HG03460 (cell line): ENCODE data around the gene ANKRD7.
A peak's percentile ranks its signal among the peaks of the same experiment; 100 is the strongest.
"Not testable (repeated sequence)": the region's sequence is repeated elsewhere in the genome, so short reads cannot be mapped to it uniquely, and the experiment has no call there.

Experiments
- ATAC-seq: cut with Tn5 transposase; IDR thresholded peaks from one replicate; pipeline ENCODE4 v1.9.1; 2021; ENCODE audit not compliant: unreplicated experiment

The ANKRD7 gene

GRCh38 chr7:118232837-118233236, 8.3 kb downstream of the ANKRD7 start:
- ATAC-seq = no peak

GRCh38 chr7:118233799-118234198, 9.3 kb downstream of the ANKRD7 start:
- ATAC-seq = no peak

DNA sequence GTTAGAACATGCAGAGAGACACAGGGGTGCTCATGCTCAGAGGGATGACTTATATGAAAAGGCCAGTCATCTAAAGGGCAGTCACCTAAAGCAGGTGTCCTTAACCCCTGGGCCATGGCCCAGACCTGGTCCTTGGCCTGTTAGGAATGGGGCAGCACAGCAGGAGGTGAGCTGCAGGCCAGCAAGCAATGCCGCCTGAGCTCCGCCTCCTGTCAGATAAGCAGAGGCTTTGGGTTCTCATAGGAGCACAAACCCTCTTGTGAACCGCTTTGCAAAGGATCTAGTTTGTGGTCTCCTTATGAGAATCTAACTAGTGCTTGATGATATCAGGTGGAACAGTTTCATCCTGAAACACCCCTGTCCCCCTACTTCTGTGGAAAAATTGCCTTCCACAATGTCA, 14.5 kb downstream of the ANKRD7 start:
- no peak for ATAC-seq

DNA sequence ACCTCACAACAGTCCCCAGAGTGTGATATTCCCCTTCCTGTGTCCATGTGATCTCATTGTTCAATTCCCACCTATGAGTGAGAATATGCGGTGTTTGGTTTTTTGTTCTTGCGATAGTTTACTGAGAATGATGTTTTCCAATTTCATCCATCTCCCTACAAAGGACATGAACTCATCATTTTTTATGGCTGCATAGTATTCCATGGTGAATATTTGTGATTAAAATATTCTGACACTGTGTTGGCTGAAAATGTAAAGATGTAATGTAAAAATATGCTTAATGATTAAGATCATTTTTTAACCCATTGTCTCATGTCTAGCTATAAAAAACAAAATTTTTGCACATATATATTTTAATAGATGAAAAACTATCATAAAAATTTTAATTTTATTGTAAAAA, 15.8 kb downstream of the ANKRD7 start:
- not testable (repeated sequence) for ATAC-seq

- ATAC-seq = no peak
These were observed 19.2 kb downstream of the ANKRD7 start for GRCh38 chr7:118243695-118244094.

DNA sequence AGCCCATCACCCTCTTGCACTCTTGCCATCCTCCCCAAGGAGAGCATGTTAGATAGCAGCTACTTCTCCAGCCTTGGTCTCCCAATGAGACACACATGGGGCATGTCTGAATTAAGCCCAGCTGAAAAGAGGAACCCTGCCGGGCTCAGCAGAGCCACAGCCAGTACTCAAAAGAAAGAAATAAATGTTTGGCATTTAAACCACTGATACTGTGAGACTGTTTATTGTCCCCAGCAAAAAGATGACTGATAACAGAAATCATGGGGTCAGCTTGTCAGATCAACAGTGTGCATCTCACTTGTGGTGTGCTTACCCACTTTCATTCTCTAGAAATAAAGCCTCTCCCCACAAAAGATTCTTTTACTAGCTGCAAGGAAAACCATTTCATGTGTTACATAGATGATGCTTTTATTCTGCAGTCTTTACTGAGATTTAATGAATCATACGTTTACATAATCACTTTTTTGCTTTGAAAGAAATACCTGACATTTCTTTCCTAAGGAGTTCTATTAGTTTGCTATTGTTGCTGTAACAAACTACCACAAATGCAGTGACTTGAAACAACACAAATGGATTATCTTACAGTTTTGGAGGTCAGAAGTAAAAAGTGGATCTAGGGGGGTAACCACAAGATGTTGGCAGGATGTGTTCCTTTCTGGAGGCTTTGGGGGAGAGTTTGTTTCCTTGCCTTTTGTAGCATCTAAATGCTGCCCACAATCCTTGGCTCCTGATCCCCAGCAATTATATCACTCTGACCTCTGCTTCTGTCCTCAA, 20.9 kb downstream of the ANKRD7 start:
- peak; percentile 69 for ATAC-seq

- ATAC-seq = no peak
These were observed 26.5 kb downstream of the ANKRD7 start for GRCh38 chr7:118250860-118251494.

DNA sequence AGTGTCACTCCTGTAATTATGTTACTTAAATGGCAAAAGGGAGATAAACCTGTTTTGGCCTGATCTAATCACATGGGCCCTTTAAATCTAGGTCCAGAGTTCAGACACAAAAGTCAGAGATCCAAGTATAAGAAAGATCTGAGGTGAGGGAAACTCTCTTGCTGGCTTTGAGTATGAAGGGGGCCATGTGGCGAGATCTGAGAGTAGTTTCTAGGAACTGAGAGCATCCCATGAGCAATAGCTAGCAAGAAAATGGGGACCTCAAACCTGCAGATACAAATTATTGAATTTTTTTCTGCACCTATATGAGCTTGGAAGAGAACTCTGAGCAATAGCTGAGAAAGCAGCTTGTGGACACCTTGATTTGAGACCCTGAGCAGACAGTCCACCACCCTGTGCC, 27.6 kb downstream of the ANKRD7 start:
- no peak for ATAC-seq

DNA sequence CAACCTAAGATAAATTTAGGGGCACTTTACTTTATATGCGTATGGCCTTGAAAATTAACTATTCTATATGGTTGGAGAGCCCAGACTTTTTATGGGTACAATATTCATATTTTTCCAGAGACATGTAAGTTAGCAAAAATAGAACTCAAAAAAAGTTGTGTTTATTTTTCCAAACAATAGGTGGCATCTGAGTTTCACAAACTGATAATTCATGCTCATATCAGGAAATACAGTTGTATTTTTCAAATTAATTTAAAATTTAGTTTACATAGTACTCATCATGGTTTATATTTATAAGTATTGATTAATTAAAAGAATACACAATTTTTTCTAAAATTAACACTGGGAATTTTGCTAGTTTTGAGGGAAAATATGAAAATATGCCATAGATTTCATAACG, 34.6 kb downstream of the ANKRD7 start:
- no peak for ATAC-seq

DNA sequence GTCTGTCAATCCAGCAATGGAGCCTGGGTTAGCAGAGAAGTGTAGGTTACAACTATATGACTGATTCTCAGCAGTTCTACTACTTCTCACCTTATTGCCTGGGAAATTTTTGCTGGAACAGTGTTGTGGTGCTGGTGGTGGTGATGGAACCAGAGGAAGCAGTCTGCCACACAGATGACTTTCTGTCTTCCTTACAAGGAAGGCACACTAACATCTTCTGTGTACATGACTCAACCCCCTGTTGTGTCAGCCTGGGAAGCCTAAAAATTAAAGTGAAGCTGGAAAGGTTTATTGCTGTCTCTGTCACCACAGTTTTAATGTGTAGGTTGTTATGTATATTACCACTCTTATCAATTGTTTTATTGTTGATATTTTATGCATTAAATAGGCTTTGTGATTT, 40.3 kb downstream of the ANKRD7 start:
- no peak for ATAC-seq

- ATAC-seq = no peak
These were observed 56.0 kb downstream of the ANKRD7 start for GRCh38 chr7:118280319-118281012.

GRCh38 chr7:118281196-118281595, 56.7 kb downstream of the ANKRD7 start:
- ATAC-seq = no peak

DNA sequence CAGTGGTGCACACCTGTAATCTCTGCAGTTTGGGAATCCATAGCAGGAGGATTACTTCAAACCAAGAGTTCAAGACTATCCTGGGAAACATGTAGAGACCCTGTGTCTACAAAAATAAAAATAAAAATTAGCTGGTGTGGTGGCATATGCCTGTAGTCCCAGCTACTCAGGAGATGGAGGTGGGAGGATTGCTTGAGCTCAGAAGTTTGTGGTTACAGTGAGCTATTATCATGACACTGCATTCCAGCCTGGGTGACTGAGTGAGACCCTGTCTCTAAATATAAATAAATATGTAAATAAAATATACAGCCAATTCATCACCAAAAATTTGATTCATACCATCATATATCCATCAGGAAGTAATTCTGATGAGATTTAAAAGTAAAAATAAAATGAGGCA, 60.9 kb downstream of the ANKRD7 start:
- ATAC-seq = no peak

DNA sequence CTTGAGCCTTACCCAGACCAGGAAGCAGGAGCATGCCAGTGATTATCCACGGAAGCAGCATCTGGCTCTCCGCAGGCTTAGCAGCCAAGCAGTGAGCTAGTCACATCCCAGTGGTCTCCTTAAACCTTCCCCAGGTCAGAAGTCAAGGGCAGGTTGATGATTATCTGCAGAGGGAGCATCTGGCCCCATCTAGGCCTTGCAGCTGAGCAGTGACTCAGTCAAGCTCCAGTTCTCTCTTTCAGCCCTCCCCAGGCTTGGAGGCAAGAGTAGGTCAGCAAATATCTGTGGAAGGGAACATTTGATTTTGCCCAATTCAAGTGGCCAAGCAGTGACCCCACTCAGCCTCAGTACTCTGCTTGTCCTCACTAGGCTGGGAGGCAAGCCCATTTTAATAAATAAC, 61.6 kb downstream of the ANKRD7 start:
- ATAC-seq = no peak

DNA sequence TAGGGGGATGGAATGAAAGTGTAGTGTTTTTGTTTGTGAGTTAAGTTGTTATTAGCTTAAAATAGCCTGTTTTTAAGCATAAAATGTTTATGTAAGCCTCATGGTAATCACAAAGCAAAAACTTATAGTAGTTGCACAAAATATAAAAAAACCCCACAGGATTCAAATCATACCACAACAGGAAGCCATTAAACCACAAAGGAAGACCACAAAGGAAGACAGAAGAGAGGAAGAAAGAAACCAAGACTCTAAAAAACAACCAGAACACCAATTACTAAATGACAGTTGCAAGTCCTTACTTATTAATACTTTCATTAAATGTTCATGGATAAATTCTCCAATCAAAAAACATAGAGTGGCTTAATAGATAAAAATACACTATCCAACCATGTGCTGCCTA, 63.6 kb downstream of the ANKRD7 start:
- ATAC-seq = no peak

DNA sequence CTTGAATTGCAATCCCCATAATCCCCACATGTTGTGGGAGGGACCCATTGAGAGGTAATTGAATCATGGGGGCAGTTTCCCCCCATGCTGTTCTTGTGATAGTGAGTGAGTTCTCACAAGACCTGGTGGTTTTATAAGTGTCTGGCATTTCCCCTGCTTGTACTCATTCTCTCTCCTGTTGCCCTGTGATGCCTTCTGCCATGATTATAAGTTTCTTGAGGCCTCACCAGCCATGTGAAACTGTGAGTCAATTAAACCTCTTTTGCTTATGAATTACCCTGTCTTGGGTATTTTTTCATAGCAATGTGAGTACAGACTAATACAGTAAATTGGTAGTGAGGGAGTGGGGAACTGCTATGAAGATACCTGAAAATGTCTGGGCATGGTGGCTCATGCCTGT, 65.0 kb downstream of the ANKRD7 start:
- ATAC-seq = no peak
